GM06990 (cell line): ENCODE results near the gene MGAT3.

Experiments used
- DNase-seq: peaks from one replicate; pipeline ENCODE4 v3.0.0-alpha.2; 2011; ENCODE audit not compliant: insufficient read length; ENCODE audit errors: extremely low read depth
- H3K27me3 ChIP-seq: replicated peaks from 2 replicates; pipeline ENCODE4 v1.6.0; 2011; ENCODE audit warnings: low read length; ENCODE audit not compliant: control insufficient read depth, insufficient read depth
- H3K36me3 ChIP-seq: 2 replicates; pipeline ENCODE4 v1.5.1; 2011; ENCODE audit warnings: low read length; ENCODE audit not compliant: control insufficient read depth, insufficient read depth
- H3K4me3 ChIP-seq: replicated peaks from 2 replicates; pipeline ENCODE4 v1.5.1; 2011; ENCODE audit warnings: low read depth, mild to moderate bottlenecking, control low read depth, low read length
- CTCF ChIP-seq: IDR thresholded peaks from 2 replicates; pipeline ENCODE4 v1.5.1; 2011; ENCODE audit warnings: low read length, control low read depth, mild to moderate bottlenecking, inconsistent platforms; ENCODE audit not compliant: insufficient read depth, poor library complexity, severe bottlenecking

MGAT3 gene

GRCh38 chr22:39429916-39430575, 26.8 kb upstream of the MGAT3 start:
- H3K4me3 ChIP-seq, result no peak overlapping the region
- H3K36me3 ChIP-seq, result peaks cover 37% of the 10 kb centered on the region
- DNase-seq, result no peak
- no peak for TF ChIP-seq CTCF
- H3K27me3 ChIP-seq, result no peaks in the 10 kb centered on the region

- Histone ChIP-seq H3K4me3 (no peak overlapping the region), H3K36me3 (peaks cover 37% of the 10 kb centered on the region)
- TF ChIP-seq CTCF, result no peak
Measured at GRCh38 chr22:39430576-39431150, 26.1 kb upstream of the MGAT3 start.

DNA sequence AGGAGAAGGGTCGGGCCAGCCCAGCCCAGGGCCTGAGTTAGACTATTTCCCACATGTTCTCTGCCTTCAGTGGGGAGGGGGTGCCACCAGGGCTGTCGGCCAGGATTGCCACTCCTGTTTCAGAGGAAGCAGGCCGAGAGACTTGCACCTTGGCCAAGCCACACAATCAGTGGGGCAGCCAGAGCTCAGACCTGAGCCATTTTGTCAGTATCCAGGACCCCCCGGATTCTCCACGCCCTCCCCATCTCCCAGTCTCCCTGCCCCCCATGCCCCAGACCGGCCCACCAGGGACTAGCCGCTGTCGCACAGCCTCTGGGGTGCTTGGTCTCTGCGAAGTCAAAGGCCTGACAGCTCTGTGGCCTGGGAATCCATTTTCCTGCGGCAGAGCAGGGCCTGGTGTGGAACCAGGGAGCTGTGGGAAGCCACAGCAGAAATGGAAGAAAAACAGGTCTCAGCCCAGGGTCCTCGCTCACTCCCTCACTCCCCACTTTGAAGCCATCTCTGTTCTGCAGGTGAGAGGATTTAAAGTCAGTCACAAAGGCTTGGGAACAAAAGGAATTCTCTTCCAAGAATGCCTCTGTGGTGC, 25.5 kb upstream of the MGAT3 start:
- no peak for DNase-seq
- peaks cover 35% of the 10 kb centered on the region for H3K36me3 ChIP-seq
- no peaks in the 10 kb centered on the region for H3K27me3 ChIP-seq
- H3K4me3 ChIP-seq, result no peak overlapping the region
- TF ChIP-seq CTCF, result no peak

More at GRCh38 chr22:39430576-39431150, 26.1 kb upstream of the MGAT3 start:
- H3K27me3 ChIP-seq, result no peaks in the 10 kb centered on the region
- DNase-seq, result no peak

- DNase-seq, result no peak
- Histone ChIP-seq H3K27me3 (no peaks in the 10 kb centered on the region), H3K36me3 (peaks cover 31% of the 10 kb centered on the region), H3K4me3 (no peak overlapping the region)
- TF ChIP-seq CTCF, result no peak
Measured at GRCh38 chr22:39431821-39432251, 25.0 kb upstream of the MGAT3 start.

- no peak for TF ChIP-seq CTCF
- H3K36me3 ChIP-seq, result peaks cover 27% of the 10 kb centered on the region
Measured at GRCh38 chr22:39432361-39432811, 24.4 kb upstream of the MGAT3 start.

More at GRCh38 chr22:39432361-39432811, 24.4 kb upstream of the MGAT3 start:
- DNase-seq, result no peak
- Histone ChIP-seq H3K27me3 (no peaks in the 10 kb centered on the region), H3K4me3 (no peak overlapping the region)
